ENCODE results near the gene ZNF765. TPM values are rescaled to one million over a fixed set of nuclear protein-coding genes. Genes with fewer than 3 reads are reported as not detected.

ZNF765 gene
- total RNA-seq, 4 donors from 2014 or later = 9.5 to 21.9 (median 12.3) TPM

- no peak for TF ChIP-seq CTCF (IDR thresholded peaks at IDR 0.05; ENCODE audit: low read depth)
Measured at GRCh38 chr19:53394522-53394973, 401 bp upstream of the ZNF765 start.

DNA sequence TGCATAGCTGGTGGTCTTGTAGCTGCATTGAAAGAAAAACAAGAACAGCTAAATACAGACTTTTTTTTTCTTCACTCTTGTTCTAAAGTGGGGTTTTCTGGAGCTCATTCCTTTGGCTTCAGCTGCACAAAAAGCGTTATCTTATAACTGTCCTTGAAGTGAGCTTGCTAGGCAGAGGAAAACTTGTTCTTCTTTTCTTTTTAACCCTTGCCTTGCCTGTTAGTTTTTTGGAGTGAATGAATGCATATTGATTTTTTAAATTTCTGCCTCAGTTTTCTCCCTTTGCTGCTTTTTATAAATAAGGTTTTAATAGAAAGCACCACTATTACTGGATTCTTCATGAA is 1.5 kb downstream of the ZNF765 start:
- no peak for TF ChIP-seq CTCF (IDR thresholded peaks at IDR 0.05; ENCODE audit: low read depth)

DNA sequence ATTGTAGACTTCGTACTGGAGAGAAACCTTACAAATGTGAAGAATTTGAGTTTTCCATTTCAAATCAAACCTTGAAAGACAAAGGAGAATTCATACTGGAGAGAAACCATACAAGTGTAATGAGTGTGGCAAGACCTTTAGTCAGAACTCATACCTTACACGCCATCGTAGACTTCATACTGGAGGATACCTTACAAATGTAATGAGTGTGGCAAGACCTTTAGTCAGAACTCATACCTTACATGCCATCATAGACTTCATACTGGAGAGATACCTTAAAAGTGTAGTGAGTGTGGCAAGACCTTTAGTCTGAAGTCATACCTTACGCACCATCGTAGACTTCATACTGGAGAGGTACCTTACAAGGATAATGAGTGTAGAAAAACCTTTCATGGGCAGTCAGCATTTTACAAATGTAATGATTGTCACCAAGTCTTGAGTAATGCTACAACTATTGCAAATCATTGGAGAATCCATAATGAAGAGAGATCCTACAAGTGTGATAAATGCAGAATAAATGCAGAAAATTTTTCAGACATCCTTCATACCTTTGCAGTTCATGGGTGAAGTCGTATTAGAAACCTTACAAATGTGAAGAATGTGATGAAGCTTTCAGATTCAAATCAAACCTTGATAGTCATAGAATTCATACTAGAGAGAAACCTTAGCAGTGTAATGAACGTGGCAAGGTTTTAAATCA is 14.7 kb downstream of the ZNF765 start:
- TF ChIP-seq CTCF (IDR thresholded peaks at IDR 0.05; ENCODE audit: low read depth) = no peak

DNA sequence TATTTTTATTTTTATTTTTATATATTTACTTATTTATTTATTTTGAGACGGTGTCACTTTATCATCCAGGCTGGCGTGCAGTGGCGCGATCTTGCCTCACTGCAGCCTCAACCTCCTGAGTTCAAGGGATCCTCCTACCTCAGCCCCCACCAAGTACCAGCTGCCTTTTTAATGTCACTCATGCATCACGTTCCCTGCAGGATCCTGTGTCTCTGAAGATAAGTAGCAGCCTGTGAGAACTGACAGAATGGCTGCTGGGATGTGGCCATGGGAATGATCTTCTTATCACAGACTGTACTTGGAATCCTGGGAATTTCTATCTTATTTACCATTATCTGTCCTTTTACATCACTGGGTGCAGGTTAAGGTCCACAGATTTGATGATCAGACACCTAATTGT is 27.6 kb downstream of the ZNF765 start:
- TF ChIP-seq CTCF (IDR thresholded peaks at IDR 0.05; ENCODE audit: low read depth) = no peak

GRCh38 chr19:53424968-53425597 is 30.1 kb downstream of the ZNF765 start:
- TF ChIP-seq CTCF (IDR thresholded peaks at IDR 0.05; ENCODE audit: low read depth) = no peak

- no peak for TF ChIP-seq CTCF (IDR thresholded peaks at IDR 0.05; ENCODE audit: low read depth)
Measured at GRCh38 chr19:53431399-53432087, 36.6 kb downstream of the ZNF765 start, which contains the start of gene ZNF761. Gene ZNF761, plus strand, starts transcription at chr19:53431984. Its CDS starts 15,285 bp downstream, at chr19:53447269.

DNA sequence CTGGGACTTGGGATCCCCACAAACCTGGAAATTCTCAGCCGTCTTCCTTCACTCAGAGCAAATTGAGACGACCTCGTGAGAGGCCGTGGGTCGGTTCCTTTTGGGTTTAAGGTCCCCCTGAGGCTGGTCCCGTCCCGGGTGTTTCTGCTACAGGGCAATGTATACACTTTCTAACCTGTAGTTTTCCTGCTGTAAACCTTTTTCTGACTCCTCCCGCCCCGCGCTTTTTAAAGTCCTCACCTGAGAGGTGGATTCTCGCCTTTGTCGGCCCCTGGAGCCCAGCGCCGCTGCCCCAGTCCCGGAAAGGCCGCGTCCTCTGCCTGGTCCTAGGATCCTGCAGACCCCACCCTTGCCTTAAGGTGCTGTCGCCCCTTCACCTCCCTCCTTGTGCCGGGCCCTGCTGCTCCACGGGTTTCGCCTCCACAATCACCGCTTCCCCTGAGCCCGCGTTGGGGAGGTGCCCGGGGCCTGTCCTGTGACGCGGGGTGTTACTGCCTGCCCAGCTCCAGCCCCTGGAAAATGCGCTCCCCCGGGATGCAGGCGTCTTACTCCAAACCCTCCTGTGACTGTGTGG is 37.2 kb downstream of the ZNF765 start:
- TF ChIP-seq CTCF (IDR thresholded peaks at IDR 0.05; ENCODE audit: low read depth) = no peak
